ENCODE data around the gene GPT2.

Gene GPT2, protein sequence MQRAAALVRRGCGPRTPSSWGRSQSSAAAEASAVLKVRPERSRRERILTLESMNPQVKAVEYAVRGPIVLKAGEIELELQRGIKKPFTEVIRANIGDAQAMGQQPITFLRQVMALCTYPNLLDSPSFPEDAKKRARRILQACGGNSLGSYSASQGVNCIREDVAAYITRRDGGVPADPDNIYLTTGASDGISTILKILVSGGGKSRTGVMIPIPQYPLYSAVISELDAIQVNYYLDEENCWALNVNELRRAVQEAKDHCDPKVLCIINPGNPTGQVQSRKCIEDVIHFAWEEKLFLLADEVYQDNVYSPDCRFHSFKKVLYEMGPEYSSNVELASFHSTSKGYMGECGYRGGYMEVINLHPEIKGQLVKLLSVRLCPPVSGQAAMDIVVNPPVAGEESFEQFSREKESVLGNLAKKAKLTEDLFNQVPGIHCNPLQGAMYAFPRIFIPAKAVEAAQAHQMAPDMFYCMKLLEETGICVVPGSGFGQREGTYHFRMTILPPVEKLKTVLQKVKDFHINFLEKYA

DNA sequence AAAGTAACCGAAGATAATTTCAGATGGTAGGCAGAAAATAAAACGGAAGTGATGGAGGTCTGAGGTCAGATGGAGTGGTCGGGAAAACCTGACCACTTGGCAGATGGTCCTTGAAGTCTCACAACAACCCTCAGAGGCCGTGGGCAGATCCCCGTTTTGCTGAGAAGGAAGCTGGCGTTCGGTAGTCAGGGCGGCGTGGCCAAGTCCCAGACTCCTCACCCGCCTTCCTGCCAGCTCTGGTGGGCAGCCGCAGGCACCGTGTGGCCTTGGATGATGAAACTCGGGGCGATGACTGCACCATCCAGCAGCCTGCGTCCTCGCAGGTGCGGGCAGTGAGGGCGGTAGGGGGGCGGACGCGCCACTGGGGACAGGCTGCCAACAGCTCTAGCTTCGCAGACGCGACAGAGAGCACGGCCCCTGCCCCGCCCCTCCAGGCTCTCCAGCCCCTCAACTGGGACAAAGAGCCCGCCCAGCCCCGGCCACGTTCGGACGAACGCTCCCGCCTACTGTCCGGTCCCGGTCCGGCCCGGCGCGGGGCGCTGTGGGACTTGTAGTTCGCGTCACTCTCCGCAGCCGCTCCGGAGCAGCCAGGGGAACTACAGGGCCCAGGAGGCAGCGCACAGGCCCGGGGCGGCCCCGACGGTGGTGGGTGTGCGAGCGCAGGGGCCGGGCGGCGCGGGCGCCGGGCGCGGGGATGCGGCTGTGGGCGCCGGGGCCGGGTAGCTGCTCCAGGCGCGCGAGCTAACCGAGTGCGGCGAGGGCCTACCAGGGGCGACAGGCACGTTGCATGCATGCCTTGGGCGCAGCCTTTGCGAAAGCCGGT is at the start of gene GPT2:
TSS of gene GPT2 (plus strand) at position 673 of the 823 bp plus-strand sequence. CDS start 354 bp downstream, outside the sequence.
- peak; percentile 93 for DNase-seq
- in situ Hi-C loops (cut with MboI; ENCODE audit: low pct_unique_long_range_greater_than_20kb, low sequenced_read_pairs) = no loop called here

- no peak for DNase-seq
- in situ Hi-C loops (cut with MboI; ENCODE audit: low pct_unique_long_range_greater_than_20kb, low sequenced_read_pairs) = no loop called here
These were observed 47.3 kb upstream of the GPT2 start for GRCh38 chr16:46836534-46837530.

DNA sequence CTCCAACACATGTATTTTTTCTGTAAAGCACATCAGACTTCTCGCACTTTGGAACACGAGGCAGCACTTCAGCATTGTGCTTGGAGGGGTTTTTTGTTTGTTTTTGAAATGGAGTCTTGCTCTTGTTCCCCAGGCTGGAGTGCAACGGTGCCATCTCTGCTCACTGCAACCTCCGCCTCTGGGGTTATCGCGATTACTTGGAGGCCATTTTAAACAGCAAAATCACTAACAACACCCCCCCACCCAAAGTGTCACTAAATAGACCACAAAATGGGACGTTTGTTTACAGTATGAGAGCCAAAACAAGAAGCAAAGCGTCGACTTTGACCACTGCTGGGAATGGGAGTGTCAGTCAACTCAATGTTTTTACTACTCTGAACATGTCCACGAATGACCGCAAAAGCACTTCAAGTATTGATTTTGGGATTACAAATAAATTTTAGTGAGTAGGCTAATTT is 44.1 kb upstream of the GPT2 start:
- in situ Hi-C loops (cut with MboI; ENCODE audit: low pct_unique_long_range_greater_than_20kb, low sequenced_read_pairs) = no loop called here
- DNase-seq = no peak

DNA sequence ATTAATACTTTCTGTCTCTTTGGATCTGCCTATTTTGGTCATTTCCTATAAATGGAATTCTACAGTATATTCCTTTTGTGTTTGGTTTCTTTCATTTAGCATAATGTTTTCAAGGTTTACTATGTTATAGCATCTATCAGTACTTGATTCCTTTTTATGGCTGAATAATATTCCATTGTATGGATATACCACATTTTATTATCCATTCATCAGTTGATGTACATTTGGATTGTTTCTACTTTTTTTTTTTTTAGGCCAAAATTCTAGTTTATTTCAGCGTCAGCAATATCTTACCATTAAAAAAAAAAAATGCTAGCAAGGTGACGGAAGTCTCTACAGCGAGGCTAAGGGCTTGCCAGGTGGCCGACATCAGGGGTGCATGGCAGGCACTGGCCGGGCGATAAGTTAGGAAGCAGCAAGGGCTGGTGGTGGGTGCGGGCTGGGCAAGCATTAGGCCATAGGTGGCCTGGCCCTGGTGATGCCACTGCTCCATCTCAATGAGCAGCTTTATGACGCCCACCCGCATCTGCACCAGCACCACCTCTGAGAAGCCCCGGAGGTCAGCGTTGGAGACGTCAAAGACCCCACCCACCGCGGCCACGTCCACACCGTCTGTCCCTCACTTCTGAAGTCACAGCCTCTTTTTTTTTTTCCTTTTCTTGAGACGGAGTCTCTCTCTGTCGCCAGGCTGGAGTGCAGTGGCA is 41.8 kb upstream of the GPT2 start:
- in situ Hi-C loops (cut with MboI; ENCODE audit: low pct_unique_long_range_greater_than_20kb, low sequenced_read_pairs) = no loop called here
- DNase-seq = no peak

DNA sequence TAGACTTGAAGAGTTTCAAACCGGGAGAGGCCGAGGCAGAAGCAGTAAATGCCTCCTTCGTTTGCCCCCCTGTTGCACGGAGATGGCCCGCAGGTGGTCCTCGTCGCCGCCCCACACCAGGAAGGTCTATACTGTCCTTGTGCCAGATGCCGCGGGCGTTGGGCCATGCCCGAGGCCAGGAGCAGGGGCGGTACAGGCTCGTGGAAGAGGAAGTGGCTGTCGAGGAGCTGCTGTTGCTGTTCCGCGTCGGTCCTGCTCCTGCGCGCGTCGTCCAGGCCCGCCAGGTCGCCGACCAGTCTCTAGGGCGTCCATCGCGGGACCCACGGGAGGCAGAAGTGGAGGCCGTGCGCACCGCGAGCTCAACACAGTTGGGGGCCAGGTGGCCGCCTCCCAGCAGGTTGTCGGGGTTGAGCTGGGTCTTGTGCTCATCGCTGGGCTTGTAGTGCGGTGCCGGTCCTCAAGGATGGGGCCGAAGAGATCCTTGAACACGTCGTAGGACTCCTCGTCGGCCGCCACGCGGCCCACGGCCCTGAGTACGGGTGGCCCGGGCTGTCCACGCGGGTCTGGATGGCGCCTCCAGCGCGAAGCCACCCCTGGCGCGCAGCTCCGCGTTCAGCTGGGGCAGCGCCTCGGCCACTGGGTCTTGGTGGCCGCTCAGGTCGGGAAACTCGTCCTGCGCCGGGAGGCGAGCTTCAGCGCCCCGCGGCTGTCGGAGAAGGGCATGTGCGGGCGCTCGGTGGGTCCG is 40.1 kb upstream of the GPT2 start:
- in situ Hi-C loops (cut with MboI; ENCODE audit: low pct_unique_long_range_greater_than_20kb, low sequenced_read_pairs) = no loop called here
- no peak for DNase-seq

DNA sequence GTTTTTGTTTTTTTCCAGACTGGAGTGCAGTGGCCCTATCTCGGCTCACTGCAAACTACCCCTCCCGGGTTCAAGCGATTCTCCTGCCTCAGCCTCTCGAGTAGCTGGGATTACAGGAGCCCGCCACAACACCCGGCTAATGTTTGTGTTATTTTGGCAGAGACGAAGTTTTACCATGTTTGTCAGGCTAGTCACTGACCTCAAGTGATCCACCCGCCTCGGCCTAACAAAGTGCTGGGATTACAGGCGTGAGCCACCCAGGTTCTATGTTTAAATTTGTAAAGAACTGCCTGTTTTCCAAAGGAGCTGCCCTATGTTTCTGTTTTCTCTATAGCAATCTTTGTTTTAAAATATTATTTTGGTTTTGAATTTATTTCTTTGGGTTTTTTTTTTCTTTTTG is 39.4 kb upstream of the GPT2 start:
- in situ Hi-C loops (cut with MboI; ENCODE audit: low pct_unique_long_range_greater_than_20kb, low sequenced_read_pairs) = no loop called here
- DNase-seq = no peak

DNA sequence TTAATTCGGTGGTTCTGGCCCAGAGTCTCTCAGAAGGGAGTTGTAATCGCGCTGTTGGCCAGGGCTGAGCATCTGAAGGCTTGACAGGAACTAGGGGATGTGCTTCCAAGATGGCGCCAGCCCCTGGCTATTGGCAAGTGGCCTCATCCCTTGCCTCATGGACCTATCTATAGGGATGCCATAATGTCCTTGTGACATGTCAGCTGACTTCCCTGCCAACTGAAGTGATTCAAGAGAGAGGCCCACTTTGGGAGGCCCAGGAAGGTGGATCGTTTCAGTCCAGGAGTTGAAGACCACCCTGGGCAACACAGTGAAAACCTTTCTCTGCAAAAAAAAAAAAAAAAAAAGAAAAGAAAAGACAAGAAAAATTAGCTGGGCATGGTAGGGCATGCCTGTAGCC is 38.2 kb upstream of the GPT2 start:
- in situ Hi-C loops (cut with MboI; ENCODE audit: low pct_unique_long_range_greater_than_20kb, low sequenced_read_pairs) = no loop called here
- no peak for DNase-seq

- DNase-seq = no peak
- in situ Hi-C loops (cut with MboI; ENCODE audit: low pct_unique_long_range_greater_than_20kb, low sequenced_read_pairs) = no loop called here
These were observed 35.1 kb upstream of the GPT2 start for GRCh38 chr16:46848768-46849764.

DNA sequence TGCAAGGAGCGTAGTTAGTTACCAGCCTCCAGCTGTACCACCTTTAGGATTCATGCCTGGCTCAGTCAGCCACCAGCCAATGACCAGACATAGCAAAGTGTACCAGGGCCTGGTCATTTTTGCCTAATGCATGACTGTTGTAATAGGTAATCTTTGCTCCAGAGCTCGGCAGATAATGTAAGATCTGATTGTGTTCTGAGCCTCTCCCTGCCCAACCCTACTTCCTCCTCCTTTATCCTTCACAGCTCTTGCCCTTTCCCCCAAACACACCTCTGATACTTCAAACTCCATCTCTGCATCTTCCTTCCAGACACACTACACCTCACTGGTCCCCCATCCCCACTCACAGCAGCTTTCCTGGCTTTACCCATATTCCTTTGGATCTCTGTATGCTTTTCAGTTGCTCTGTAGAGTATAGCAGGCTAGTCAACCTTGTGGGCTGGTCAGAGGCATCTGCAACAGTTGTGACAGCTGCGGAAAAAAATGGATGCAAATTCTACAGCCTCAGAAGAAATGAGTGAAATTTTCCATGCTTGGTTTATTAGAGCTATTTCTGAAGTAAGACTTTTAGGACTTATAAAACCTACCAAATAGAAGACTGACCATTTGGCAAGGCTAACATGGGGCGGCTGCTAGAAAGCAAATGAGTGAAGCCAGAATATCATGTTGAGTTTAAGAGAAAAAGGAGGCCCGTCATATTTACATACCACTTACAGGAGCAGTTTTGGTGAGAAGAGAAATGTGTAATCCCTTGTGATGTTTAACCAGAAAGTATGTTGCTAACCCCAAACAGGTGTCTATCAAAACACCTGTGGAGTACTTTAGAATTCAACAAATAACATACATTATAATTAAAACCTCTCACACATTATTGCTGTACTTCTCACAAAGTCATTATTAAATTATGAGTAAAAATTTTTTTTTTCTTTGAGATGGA is 33.3 kb upstream of the GPT2 start:
- no peak for DNase-seq
- in situ Hi-C loops (cut with MboI; ENCODE audit: low pct_unique_long_range_greater_than_20kb, low sequenced_read_pairs) = loop anchor here (10.0 kb wide), 1 partner anchor 64 kb away; no protein-coding TSS in a partner anchor

- no peak for DNase-seq
- in situ Hi-C loops (cut with MboI; ENCODE audit: low pct_unique_long_range_greater_than_20kb, low sequenced_read_pairs) = loop anchor here (10.0 kb wide), 1 partner anchor 63 kb away; no protein-coding TSS in a partner anchor
These were observed 32.0 kb upstream of the GPT2 start for GRCh38 chr16:46852130-46852529.

DNA sequence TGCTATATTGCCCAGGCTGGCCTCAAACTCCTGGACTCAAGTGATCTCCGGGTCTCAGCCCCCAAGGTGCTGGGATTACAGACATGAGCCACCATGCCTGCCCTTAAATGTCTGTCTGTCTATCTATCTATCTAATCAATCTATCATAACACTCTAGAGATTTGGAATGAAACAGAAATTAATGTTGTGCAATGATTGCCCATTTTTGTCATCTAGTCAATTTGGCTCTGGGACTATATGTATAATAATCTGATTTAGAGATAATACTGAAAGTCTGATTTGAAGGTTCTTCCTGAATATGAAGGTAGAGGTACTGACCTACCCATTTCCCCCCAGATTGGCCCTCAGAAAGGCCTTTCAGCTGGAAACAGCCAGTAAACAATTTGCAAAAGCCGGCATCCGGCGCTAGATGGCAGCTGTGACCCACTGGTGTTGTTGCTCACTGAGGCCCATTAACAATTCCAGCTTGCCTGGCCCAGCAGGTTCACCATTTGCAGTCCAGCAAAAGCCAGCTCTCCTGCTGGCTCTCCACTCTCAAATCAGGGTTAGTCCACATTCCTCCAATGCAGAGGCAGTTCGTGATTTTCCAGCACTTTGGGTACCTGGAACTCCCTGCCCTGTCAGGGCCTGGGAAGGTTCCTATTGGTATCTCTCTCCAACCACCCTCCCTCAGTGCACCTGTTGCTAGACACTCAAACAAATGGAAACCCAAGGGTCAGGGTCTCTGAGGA is 30.3 kb upstream of the GPT2 start:
- in situ Hi-C loops (cut with MboI; ENCODE audit: low pct_unique_long_range_greater_than_20kb, low sequenced_read_pairs) = loop anchor here (10.0 kb wide), 1 partner anchor 61 kb away; no protein-coding TSS in a partner anchor
- peak; percentile 70 for DNase-seq

DNA sequence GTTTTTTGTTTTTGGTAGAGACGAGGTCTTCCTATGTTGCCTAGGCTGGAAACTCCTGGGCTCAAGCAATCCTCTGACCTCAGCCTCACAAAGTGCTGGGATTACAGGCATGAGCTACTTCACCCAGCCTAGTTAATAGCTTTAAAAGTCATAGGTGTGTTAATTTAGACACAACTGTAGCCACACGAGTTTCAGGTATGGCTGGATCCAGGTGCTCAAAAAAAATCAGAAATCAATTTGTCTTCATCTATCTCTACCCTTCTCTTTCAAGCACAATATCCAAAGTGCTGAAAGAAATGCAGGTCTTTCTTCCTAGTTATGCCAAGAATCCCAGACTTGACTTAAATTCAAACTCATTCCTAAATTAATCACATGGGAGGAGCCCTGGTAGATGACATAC is 29.3 kb upstream of the GPT2 start:
- no peak for DNase-seq
- in situ Hi-C loops (cut with MboI; ENCODE audit: low pct_unique_long_range_greater_than_20kb, low sequenced_read_pairs) = loop anchor here (10.0 kb wide), 1 partner anchor 60 kb away; no protein-coding TSS in a partner anchor

DNA sequence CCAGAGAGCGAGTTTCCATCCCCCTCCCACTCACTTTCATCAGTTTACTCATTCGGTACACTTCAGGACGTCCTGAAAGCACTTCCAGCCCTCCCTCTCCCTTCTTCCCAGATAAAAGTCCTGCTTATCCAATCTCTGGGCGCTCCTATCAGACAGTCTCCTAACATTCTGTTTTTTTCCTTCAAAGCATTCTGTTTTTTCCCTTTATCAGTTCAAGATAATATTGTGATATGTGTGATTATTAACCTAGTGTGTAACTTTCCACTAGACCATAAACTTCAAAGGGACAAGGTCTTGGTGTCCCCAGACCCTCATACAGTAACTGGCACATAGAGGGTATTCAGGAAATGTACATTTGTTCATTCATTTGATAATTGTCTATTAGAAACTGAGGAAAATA is 28.8 kb upstream of the GPT2 start:
- no peak for DNase-seq
- in situ Hi-C loops (cut with MboI; ENCODE audit: low pct_unique_long_range_greater_than_20kb, low sequenced_read_pairs) = loop anchor here (10.0 kb wide), 1 partner anchor 59 kb away; no protein-coding TSS in a partner anchor

- peak; percentile 45 for DNase-seq
- in situ Hi-C loops (cut with MboI; ENCODE audit: low pct_unique_long_range_greater_than_20kb, low sequenced_read_pairs) = loop anchor here (10.0 kb wide), 1 partner anchor 57 kb away; no protein-coding TSS in a partner anchor
These were observed 26.7 kb upstream of the GPT2 start for GRCh38 chr16:46857368-46857945.

Measured in KBM-7 (cell line).